ENCODE results near the gene CHAF1A. TPM values are rescaled to one million over a fixed set of nuclear protein-coding genes. Genes with fewer than 3 reads are reported as not detected.

CHAF1A gene
- total and polyA plus RNA-seq, 2 of the 8 experiments (the other 6 are each of a cell fraction or from before 2014, with no cell fraction given), result 122 to 147 TPM

- no peak overlapping the region for H3K9ac ChIP-seq (replicated peaks in 1 of 4; ENCODE audit: extremely low read depth in 1 of 4, low read depth in 3 of 4, low read length in 3 of 4)
Observed at GRCh38 chr19:4357095-4357797, 45.2 kb upstream of the CHAF1A start.

More at GRCh38 chr19:4357095-4357797, 45.2 kb upstream of the CHAF1A start:
- Histone ChIP-seq H4K91ac (replicated peaks; ENCODE audit: insufficient read length, low read length) (no peak overlapping the region), H3K4me2 (ENCODE audit: insufficient read depth in 1 of 2, low read depth in 2 of 2, low read length in 2 of 2) (no peak overlapping the region), H3K79me1 (ENCODE audit: low read depth, low read length) (no peaks in the 10 kb centered on the region), H3K23ac (ENCODE audit: insufficient read length) (no peak overlapping the region), H3K56ac (replicated peaks; ENCODE audit: insufficient read length, low read depth, low read length) (no peak overlapping the region), H3K23me2 (ENCODE audit: low read depth, low read length) (no peaks in the 10 kb centered on the region), H3K9me3 (ENCODE audit: insufficient read depth in 2 of 2, low read depth in 1 of 2, low read length in 1 of 2) (no peaks in the 10 kb centered on the region), H2BK15ac (ENCODE audit: low read length) (no peak overlapping the region), H2BK12ac (ENCODE audit: low read depth, low read length) (no peak overlapping the region), H3K18ac (ENCODE audit: extremely low read depth, low read length) (no peak overlapping the region), H3K36me3 (ENCODE audit: control insufficient read depth in 2 of 4, insufficient read depth in 4 of 4, low read length in 3 of 4) (peaks cover 0 to 19% (median 10%) of the 10 kb centered on the region in 4 experiments; a peak in 6 of 8 replicates), H3K27ac (ENCODE audit: low read depth, low read length) (no peak overlapping the region), H3K14ac (ENCODE audit: insufficient read length) (no peak overlapping the region), H2BK20ac (ENCODE audit: low read length) (no peak overlapping the region), H2AK5ac (ENCODE audit: low read depth, low read length) (no peak overlapping the region), H4K5ac (ENCODE audit: insufficient read length, low read depth, low read length) (no peak overlapping the region), H3K79me2 (ENCODE audit: control insufficient read depth in 1 of 2, insufficient read depth in 2 of 2, low read length in 2 of 2) (no peaks in the 10 kb centered on the region), H2BK120ac (replicated peaks; ENCODE audit: low read depth, low read length) (no peak overlapping the region), H4K20me1 (replicated peaks in 1 of 2; ENCODE audit: control insufficient read depth in 1 of 2, insufficient read depth in 2 of 2, low read length in 2 of 2) (peaks cover 4 to 15% of the 10 kb centered on the region in 2 experiments), H3K4me3 (ENCODE audit: extremely low read depth in 1 of 4, insufficient read depth in 2 of 4, low read depth in 3 of 4, low read length in 4 of 4) (no peak overlapping the region), H4K8ac (ENCODE audit: extremely low read depth, insufficient read depth, low read length) (no peak overlapping the region), H3K27me3 (replicated peaks in 1 of 4; ENCODE audit: control insufficient read depth in 3 of 4, extremely low read depth in 1 of 4, insufficient read depth in 3 of 4, low read length in 3 of 4) (no peaks in the 10 kb centered on the region), H3K4me1 (replicated peaks in 1 of 4; ENCODE audit: control insufficient read depth in 3 of 4, insufficient read depth in 4 of 4, low read length in 3 of 4) (peaks cover 0 to 12% (median 3%) of the 10 kb centered on the region in 4 experiments; a peak in 3 of 7 replicates), H3K4ac (replicated peaks; ENCODE audit: insufficient read length, low read depth, low read length) (no peak overlapping the region), H2BK5ac (ENCODE audit: low read depth, low read length) (no peak overlapping the region), H2AFZ (ENCODE audit: low read length) (no peak overlapping the region)
- WGBS, 2 experiments (ENCODE audit: extremely low coverage in 1 of 2, insufficient coverage in 1 of 2, insufficient read length in 1 of 2, insufficient replicate concordance in 2 of 2, low coverage in 1 of 2, low lambda C conversion rate in 2 of 2, missing lambda C conversion rate in 1 of 2), result 93% methylated on average over 21 of the region's 23 CpGs; no CpG with 5 or more reads in 1 of the 2 experiments
- FAIRE-seq (no peak), DNase-seq (ENCODE audit: low read depth in 1 of 2, low spot score in 2 of 2) (no peak)
- peak; percentile 27; the same call in 1 of the 2 replicates for TF ChIP-seq POLR2AphosphoS5 (IDR thresholded peaks at IDR 0.05; ENCODE audit: low read depth, low read length)
- TF ChIP-seq EGR1 (IDR thresholded peaks at IDR 0.05; ENCODE audit: borderline replicate concordance, low read depth, low read length), result no peak
- 0 out of 3 replicates have a peak, but pooled peaks of 1 of the 2 experiments have one; percentile 17 for TF ChIP-seq POLR2A (IDR thresholded peaks at IDR 0.05; ENCODE audit: control extremely low read depth in 1 of 2, low read depth in 2 of 2, low read length in 2 of 2)
- POLR2A ChIA-PET (ENCODE audit: partially characterized antibody), result interaction anchor here (0.6 to 13.0 kb wide), 8 partner anchors 8 to 103 kb away, joined by 3 to 72 read pairs (median 4); partner anchors contain the start of gene MPND
- CTCF ChIA-PET (ENCODE audit: partially characterized antibody), result interaction anchor here (0.6 to 3.4 kb wide), 11 partner anchors 10 to 123 kb away, joined by 3 to 28 read pairs (median 3); no protein-coding TSS in a partner anchor
